RPMI7951 (cell line): ENCODE measurements around the gene LRFN2. TPM values are rescaled to one million over a fixed set of nuclear protein-coding genes. Genes with fewer than 3 reads are reported as not detected.

Experiments
- DNase-seq: peaks from one replicate; pipeline ENCODE4 v3.0.0-alpha.2; 2012; ENCODE audit warnings: low read depth
- total RNA-seq: library from RNA; depleted of rRNA; stranded (reverse); fragments of >200 nt; shearing (Covaris generic); gene quantifications from 2 replicates; pipeline ENCODE4 v1.2.3, GENCODE V29; 2014

Gene LRFN2
- total RNA-seq, 1 experiment from 2014 or later, result not detected

DNA sequence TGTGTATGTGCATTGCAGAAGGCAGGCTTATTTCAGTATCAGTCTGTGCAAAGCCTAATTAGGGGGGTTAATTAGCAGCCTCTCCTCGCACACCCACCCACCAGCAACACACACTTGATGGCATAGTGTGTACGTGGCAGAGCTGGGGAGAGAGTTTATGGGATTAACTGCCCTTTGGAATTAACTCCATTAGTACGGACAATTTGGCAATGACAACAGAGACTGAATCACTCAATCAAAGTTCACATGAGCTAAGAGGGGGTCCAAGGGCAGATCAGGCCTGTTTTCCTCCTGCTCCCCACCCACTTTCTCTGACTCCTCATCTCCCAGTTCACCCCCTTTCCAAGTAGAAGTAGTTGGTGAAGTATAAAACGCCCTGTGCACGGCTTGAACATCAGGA is 69.5 kb downstream of the LRFN2 start:
- DNase-seq, result no peak

- DNase-seq, result no peak
Measured at GRCh38 chr6:40516429-40516828, 70.7 kb downstream of the LRFN2 start.

GRCh38 chr6:40512340-40512739 is 74.8 kb downstream of the LRFN2 start:
- no peak for DNase-seq

GRCh38 chr6:40511884-40512283 is 75.3 kb downstream of the LRFN2 start:
- DNase-seq, result no peak

DNA sequence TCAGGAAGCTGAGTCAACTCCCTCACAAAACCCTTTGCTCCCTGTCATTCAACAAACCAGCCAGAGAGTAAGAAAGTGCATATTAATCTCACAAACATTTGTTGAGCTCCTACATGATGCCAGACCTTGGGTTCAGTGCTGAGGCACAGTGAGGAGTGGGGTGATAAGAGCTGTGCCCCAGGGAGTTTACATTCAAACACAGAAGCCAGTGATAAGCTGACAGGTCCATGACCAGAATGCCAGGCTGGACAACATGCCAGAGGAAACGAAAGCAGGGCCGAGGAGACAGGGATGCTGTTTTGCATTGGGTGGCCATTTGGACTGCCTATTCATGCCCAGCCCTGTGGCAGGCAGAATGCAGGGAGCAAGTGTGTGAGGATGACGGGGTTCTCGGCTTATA is 76.7 kb downstream of the LRFN2 start:
- DNase-seq, result no peak

DNA sequence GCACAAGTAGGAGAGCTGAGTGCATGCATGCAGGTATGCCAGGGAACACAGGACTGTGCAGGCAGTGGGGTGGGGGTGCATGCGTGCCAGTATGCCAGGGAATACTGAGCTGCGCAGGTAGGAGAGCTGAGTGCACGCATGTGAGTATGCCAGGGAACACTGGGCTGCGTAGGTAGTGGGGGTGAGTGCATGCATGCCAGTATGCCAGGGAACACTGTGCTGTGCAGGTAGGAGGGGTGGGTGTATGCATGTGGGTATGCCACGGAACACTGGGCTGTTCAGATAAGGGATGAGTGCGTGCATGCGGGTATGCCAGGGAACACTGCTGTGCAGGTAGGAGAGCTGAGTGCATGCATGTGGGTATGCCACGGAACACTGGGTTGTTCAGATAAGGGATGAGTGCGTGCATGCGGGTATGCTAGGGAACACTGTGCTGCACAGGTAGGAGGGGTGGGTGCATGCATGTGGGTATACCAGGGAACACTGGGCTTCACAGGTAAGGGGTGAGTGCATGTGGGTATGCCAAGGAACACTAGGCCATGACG is 77.4 kb downstream of the LRFN2 start:
- DNase-seq, result no peak

- no peak for DNase-seq
Measured at GRCh38 chr6:40509086-40509485, 78.1 kb downstream of the LRFN2 start.

- DNase-seq, result no peak
Measured at GRCh38 chr6:40506954-40507353, 80.2 kb downstream of the LRFN2 start.

- no peak for DNase-seq
Measured at GRCh38 chr6:40505191-40505810, 81.9 kb downstream of the LRFN2 start.

DNA sequence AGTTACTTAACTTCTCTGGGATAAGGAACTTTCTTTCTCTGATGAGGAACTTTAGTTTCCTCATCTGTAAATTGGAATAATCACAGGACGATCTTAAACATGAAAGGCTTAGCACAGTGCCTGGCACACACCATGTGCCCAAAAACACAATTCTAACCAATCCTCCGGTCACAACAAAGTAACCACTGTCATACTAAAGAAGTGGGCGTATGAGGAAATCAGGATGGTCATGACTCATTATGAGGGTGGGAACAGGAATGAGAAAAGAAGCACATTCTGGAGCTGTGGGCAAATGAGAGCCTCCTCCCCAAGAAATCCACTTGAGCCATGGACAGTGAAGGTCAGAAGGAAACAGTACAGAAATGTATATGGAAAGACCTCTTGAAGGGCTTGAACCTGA is 82.9 kb downstream of the LRFN2 start:
- no peak for DNase-seq

DNA sequence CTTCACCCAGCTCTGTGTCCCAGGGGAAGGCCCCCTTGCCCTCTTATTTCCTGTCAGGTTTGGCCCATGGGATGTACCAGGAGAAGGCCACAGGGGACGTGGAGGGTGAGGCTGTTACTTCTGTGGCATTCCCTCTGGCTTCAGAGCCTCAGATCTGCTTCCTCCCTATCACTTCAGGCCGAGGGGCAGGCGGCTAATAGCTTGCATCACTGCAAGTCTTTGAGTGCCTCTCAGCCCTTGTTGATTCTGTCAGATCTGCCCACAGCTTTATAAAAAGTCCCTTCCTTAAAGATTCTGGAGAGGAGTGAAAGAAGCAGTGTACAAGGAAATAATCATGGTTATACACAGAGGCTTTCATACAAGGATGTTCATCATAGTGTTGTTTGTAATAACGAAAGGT is 86.9 kb downstream of the LRFN2 start:
- no peak for DNase-seq

GRCh38 chr6:40499215-40499614 is 87.9 kb downstream of the LRFN2 start:
- no peak for DNase-seq

DNA sequence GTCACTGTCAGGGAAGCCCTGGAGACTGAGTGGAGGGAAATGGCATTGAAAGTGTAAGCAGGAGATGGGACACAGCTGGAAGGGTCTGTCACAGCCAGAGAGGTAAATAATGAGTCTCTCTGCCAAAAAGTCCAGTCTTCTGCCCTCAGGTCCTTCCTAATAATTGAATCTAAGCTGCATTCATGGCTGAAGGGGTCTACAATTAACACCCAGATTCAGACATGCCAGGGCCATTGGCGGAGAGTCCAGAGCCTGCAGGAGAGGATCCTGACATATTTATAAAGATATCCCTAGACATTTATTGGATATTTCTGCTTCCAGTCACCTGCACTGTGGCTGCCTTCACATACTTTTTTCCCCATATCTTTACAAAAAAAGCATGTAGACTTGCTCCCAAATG is 89.0 kb downstream of the LRFN2 start:
- no peak for DNase-seq

GRCh38 chr6:40492187-40492586 is 95.0 kb downstream of the LRFN2 start:
- no peak for DNase-seq

- DNase-seq, result no peak
Measured at GRCh38 chr6:40490508-40490907, 96.7 kb downstream of the LRFN2 start.

DNA sequence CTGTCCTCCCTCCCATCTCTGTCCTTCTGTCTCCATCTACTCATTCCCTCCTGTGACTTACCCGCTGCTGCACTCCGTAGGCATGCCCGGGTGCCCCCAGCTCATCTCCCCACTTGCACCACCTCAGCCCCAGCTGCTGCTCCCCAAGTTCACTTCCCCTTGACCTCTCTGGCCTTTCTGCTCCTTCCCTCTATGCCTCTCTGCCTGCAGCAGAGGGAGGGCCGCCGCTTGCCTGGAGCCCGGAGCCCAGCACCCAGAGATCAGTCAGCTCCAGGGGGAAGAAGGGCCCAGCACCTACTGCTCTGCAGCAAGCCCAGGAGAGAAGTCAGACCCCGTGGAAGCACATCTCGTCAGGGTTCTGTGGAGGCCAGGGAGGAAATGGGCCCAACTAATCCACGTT is 97.4 kb downstream of the LRFN2 start:
- no peak for DNase-seq

GRCh38 chr6:40486576-40486975 is 100.6 kb downstream of the LRFN2 start:
- no peak for DNase-seq

GRCh38 chr6:40485795-40486194 is 101.4 kb downstream of the LRFN2 start:
- no peak for DNase-seq

- no peak for DNase-seq
Measured at GRCh38 chr6:40485300-40485699, 101.9 kb downstream of the LRFN2 start.

GRCh38 chr6:40484066-40484465 is 103.1 kb downstream of the LRFN2 start:
- no peak for DNase-seq

- DNase-seq, result no peak
Measured at GRCh38 chr6:40482532-40482931, 104.6 kb downstream of the LRFN2 start.

GRCh38 chr6:40480678-40481077 is 106.5 kb downstream of the LRFN2 start:
- no peak for DNase-seq

- no peak for DNase-seq
Measured at GRCh38 chr6:40479706-40480105, 107.5 kb downstream of the LRFN2 start.
